Testis (tissue), 3 donors: ENCODE measurements around the gene CAMTA1. TPM values are rescaled to one million over a fixed set of nuclear protein-coding genes. Genes with fewer than 3 reads are reported as not detected.

Experiments used
- DNase-seq: peaks from one replicate; pipeline ENCODE4 v3.0.0-alpha.2; 2019
- H3K27ac ChIP-seq, 2 donors: fragments of 200-600 bp; sonication (generic); one replicate each; pipeline ENCODE4 v1.5.1; 2019
- H3K27me3 ChIP-seq: fragments of 200-600 bp; sonication (generic); one replicate; pipeline ENCODE4 v1.5.1; 2019
- H3K36me3 ChIP-seq: fragments of 200-600 bp; sonication (generic); one replicate; pipeline ENCODE4 v1.5.1; 2017; ENCODE audit warnings: low read depth; ENCODE audit errors: missing control alignments
- H3K4me1 ChIP-seq: fragments of 200-600 bp; sonication (generic); one replicate; pipeline ENCODE4 v1.5.1; 2019
- H3K4me3 ChIP-seq, 2 donors: fragments of 200-600 bp; sonication (generic); one replicate each; pipeline ENCODE4 v1.5.1; 2017 to 2019
- H3K9me3 ChIP-seq: fragments of 200-600 bp; sonication (generic); one replicate; pipeline ENCODE4 v1.5.1; 2017
- CTCF ChIP-seq, 3 experiments: fragments of 450-650 bp in 2 of 3; fragments of 200-600 bp in 1 of 3; sonication (generic) in 1 of 3; IDR thresholded peaks; one replicate each; pipeline ENCODE4 v1.5.1; 2016 to 2019; ENCODE audit warnings: antibody characterized with exemption in 3 of 3, mild to moderate bottlenecking in 2 of 3, moderate library complexity in 1 of 3
- POLR2A ChIP-seq: fragments of 450-650 bp; IDR thresholded peaks from one replicate; pipeline ENCODE4 v1.6.1; 2017; ENCODE audit warnings: antibody characterized with exemption, mild to moderate bottlenecking, moderate library complexity
- whole genome bisulfite sequencing, 2 donors: methylation state at CpG; one replicate each; pipeline ENCODE4 v1.1.5; 2018; 5-methylcytosine and 5-hydroxymethylcytosine counted together
- intact Hi-C: fragments of 100-400 bp; cut with DNase I; formaldehyde crosslinking; loops from one replicate; pipeline ENCODE4 v1.15.1; 2023; ENCODE audit warnings: low total_unique reads
- polyA plus RNA-seq: library from polyadenylated mRNA; stranded (reverse); fragments of 350-450 nt; fragmentation: Illumina TruSeq; extraction: RNeasy Lipid Tissue Mini Kit (QIAGEN cat#74804); gene quantifications from one replicate; pipeline ENCODE4 v1.2.3, GENCODE V29; 2014; ENCODE audit warnings: low read depth, low replicate concordance; ENCODE audit not compliant: insufficient read depth
- total RNA-seq, 2 donors: library from RNA; depleted of rRNA; stranded (reverse); fragments of >200 nt; gene quantifications; one replicate each; pipeline ENCODE4 v1.2.3, GENCODE V29; 2016

The CAMTA1 gene
- total and polyA plus RNA-seq, 3 donors from 2014 or later: 116 to 158 (median 119) TPM

- no peak overlapping the region for H3K27ac ChIP-seq
- WGBS, 2 donors: 69 to 72% methylated on average over 12 to 17 of the region's 17 CpGs
- no peaks in the 10 kb centered on the region for H3K9me3 ChIP-seq
- intact Hi-C loops: no loop called here
- H3K4me3 ChIP-seq: no peak overlapping the region
- peaks cover 9% of the 10 kb centered on the region for H3K4me1 ChIP-seq
- no peaks in the 10 kb centered on the region for H3K27me3 ChIP-seq
- DNase-seq: peak; percentile 67
- TF ChIP-seq CTCF (IDR thresholded peaks at IDR 0.05) (no peak), POLR2A (no peak)
- H3K36me3 ChIP-seq: no peaks in the 10 kb centered on the region
Observed at GRCh38 chr1:6904476-6905170, 119.4 kb downstream of the CAMTA1 start.

GRCh38 chr1:6905331-6905730 lies 120.1 kb downstream of the CAMTA1 start:
- DNase-seq: no peak
- intact Hi-C loops: no loop called here
- WGBS, 2 donors: 90 to 93% methylated on average over 8 of the region's 8 CpGs
- no peak overlapping the region for H3K27ac ChIP-seq
- TF ChIP-seq POLR2A: no peak
- TF ChIP-seq CTCF (IDR thresholded peaks at IDR 0.05): no peak
- no peak overlapping the region for H3K4me3 ChIP-seq
- H3K27me3 ChIP-seq: no peaks in the 10 kb centered on the region
- H3K36me3 ChIP-seq: no peaks in the 10 kb centered on the region
- H3K4me1 ChIP-seq: peaks cover 9% of the 10 kb centered on the region
- no peaks in the 10 kb centered on the region for H3K9me3 ChIP-seq

- WGBS, 2 donors: 38 to 58% methylated on average over 6 to 7 of the region's 7 CpGs
- no peaks in the 10 kb centered on the region for H3K36me3 ChIP-seq
- no peak overlapping the region for H3K4me3 ChIP-seq
- DNase-seq: no peak
- intact Hi-C loops: no loop called here
- TF ChIP-seq POLR2A: no peak
- no peak for TF ChIP-seq CTCF (IDR thresholded peaks at IDR 0.05)
- H3K27ac ChIP-seq: no peak overlapping the region
- H3K4me1 ChIP-seq: peaks cover 9% of the 10 kb centered on the region
- H3K9me3 ChIP-seq: no peaks in the 10 kb centered on the region
- H3K27me3 ChIP-seq: no peaks in the 10 kb centered on the region
Observed at GRCh38 chr1:6905790-6906189, 120.5 kb downstream of the CAMTA1 start.

GRCh38 chr1:6906783-6907182 lies 121.5 kb downstream of the CAMTA1 start:
- Histone ChIP-seq H3K27ac (no peak overlapping the region), H3K27me3 (no peaks in the 10 kb centered on the region), H3K4me3 (no peak overlapping the region), H3K36me3 (no peaks in the 10 kb centered on the region), H3K9me3 (no peaks in the 10 kb centered on the region), H3K4me1 (peaks cover 12% of the 10 kb centered on the region)
- 29 to 45% methylated on average over 7 of the region's 7 CpGs for whole genome bisulfite sequencing, 2 donors
- intact Hi-C loops: no loop called here
- no peak for DNase-seq
- no peak for TF ChIP-seq CTCF (IDR thresholded peaks at IDR 0.05)
- TF ChIP-seq POLR2A: no peak

GRCh38 chr1:6907201-6907600 lies 121.9 kb downstream of the CAMTA1 start:
- Histone ChIP-seq H3K4me3 (no peak overlapping the region), H3K9me3 (no peaks in the 10 kb centered on the region), H3K27me3 (no peaks in the 10 kb centered on the region), H3K4me1 (peaks cover 16% of the 10 kb centered on the region), H3K27ac (peak overlapping the region in 1 of 2 donors; percentile 4), H3K36me3 (no peaks in the 10 kb centered on the region)
- DNase-seq: no peak
- WGBS, 2 donors: 15 to 40% methylated on average over 11 to 12 of the region's 12 CpGs
- intact Hi-C loops: no loop called here
- TF ChIP-seq POLR2A (no peak), CTCF (IDR thresholded peaks at IDR 0.05) (no peak)
